ENCODE measurements around the gene HS2ST1.

HS2ST1 gene

DNA sequence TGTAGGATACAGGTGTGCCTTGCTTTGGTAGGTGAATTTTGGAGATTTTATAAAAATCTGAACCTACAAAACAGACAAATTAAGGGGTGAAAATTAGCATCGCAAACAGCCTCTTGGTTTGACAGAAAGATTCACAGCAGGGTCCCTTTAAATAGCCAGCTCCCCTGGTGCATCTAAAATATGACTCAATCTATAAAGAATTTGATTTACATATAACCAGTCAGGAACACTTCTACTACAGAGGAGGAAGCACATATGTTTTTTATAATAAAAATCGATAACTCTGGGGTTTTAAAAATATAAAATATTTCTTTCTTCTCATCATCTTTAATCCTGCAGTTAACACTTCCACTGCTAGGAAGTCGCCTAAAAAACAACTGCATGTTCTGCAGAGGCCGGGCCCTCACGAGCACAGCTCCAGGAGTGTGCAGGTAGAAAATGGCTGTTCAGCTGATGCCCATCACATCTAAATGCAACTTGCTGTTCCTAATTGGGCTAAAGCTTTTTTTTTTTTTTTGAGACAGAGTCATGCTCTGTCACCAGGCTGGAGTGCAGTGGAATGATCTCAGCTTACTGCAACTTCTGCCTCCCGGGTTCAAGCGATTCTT lies 203.4 kb downstream of the HS2ST1 start:
- DNase-seq: no peak

GRCh38 chr1:87119541-87120140 lies 205.2 kb downstream of the HS2ST1 start:
- DNase-seq: no peak

- no peak for DNase-seq
Measured at GRCh38 chr1:87120779-87121178, 206.3 kb downstream of the HS2ST1 start.

DNA sequence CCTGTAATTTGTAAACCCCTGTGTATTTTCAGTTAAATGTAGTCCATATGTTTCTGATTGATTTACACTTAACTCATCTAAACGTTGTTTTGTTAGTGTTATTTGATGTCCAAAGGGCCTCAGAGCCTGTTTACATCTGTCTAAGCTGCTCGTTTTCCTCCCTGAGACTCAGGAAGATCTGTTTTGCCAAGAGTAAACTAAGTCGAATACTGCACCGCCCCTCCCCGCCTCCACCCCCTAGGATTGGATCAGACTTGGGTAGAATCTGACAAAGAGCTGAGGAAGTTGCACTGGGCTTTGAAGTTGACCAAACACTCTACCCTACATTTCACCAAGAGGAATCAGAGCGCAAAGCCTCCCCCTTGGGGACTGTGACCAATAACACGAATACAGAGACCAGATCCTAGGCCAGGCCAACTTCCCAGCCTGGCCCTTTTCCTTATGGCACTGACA lies 207.3 kb downstream of the HS2ST1 start:
- DNase-seq: no peak

- DNase-seq: no peak
Measured at GRCh38 chr1:87122243-87122642, 207.8 kb downstream of the HS2ST1 start.

DNA sequence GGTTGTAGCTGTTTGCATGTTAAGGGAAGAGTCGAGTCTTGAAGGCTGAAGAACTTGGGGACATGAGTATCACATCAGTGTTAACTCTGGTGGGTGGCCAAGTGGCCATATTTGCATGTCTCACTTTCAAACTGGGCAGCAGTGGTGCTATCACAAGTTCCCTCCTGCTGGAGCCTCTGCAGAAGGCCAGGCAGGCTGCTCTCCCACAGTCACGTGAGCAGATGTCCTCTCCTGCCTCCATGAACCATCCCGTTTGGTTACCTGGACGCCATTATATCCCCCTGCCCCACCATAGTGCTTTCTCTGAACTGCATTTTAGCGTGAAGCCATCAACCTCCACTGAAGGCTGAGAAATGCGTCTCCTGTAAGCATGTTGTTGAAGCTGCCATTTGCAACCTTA lies 209.2 kb downstream of the HS2ST1 start:
- no peak for DNase-seq

GRCh38 chr1:87126886-87127505 lies 212.6 kb downstream of the HS2ST1 start:
- no peak for DNase-seq

DNA sequence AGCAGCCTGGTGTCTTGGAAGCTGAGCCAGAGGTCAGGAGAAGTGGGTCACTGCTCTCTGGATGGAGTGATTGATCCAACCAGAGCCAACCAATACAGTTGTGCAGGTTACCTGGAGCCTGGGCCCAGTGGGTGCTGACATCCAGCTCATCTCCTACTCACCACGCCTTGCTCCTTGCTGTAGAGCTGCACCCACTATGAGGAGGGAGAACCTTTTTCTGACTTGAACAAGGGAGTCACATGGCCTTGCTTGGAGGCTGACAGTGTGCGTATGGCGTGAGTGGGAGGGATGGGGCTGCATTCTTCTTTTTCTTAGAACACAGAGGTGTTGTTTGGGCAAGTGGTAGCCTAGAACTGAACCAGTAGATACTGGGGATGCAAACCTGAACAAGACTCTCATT lies 213.1 kb downstream of the HS2ST1 start:
- DNase-seq: no peak

DNA sequence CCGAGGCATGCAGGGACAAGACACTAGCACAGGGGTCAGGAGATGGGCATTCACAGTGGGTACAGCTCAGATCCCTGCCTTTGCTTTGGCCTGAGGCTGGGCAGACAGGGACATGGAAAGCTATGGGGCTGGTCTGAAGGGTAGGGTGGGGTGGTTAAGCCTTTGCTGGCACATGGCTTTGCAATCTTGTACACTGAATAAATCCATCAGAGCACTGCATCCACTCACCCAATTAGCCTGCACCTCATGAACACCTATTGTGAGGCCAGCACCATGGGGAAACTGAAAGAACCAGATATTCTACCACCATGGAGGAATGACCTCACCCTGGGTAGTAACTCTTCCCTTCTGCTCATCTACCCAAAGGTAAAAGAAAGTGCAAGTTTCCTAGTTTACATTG lies 214.6 kb downstream of the HS2ST1 start:
- DNase-seq: no peak

DNA sequence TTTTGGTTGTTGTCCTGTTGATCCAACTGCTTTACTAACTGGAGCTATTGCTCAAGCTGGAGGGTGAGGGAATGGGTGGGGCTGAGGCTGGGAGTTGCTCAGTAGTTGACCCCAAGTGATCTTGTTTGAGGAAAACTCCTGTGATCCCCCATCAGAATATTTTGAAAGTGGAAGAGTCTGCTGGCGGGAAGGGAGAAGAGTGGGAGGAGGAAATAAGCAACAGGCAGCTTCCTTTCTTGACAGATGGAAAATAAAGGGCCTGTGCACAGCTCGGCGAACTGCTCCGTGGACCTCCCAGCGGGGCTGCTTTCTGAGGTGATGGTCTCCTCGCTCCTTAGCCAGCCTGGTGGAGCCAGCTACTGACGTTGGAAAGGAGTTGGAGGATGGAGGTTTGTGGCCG lies 215.2 kb downstream of the HS2ST1 start:
- DNase-seq: no peak

- DNase-seq: no peak
Measured at GRCh38 chr1:87130438-87130837, 216.0 kb downstream of the HS2ST1 start.

DNA sequence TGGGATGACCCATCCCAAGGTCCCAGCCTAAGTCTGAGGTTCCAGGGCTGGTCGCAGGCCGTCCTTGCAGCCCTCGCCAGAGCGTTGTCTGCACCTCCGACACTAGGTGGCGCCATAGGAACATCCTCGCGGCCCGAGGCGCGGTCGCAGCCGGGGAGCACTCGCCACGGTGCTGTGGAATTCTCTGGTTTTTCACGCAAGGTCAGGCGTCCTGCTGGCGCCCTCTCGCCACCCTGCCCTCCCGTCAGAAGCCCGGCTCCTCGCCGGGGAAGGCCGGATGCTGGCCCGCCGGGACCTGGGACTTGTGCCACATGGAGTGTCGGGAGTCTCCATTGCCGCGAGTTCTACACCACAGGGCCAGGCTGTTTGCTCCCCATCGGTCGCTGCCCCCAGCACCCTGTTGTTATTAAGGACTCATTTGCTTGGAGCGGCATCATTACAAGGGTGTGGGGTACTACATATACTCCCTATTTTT lies 217.4 kb downstream of the HS2ST1 start:
- peak; percentile 70 for DNase-seq

DNA sequence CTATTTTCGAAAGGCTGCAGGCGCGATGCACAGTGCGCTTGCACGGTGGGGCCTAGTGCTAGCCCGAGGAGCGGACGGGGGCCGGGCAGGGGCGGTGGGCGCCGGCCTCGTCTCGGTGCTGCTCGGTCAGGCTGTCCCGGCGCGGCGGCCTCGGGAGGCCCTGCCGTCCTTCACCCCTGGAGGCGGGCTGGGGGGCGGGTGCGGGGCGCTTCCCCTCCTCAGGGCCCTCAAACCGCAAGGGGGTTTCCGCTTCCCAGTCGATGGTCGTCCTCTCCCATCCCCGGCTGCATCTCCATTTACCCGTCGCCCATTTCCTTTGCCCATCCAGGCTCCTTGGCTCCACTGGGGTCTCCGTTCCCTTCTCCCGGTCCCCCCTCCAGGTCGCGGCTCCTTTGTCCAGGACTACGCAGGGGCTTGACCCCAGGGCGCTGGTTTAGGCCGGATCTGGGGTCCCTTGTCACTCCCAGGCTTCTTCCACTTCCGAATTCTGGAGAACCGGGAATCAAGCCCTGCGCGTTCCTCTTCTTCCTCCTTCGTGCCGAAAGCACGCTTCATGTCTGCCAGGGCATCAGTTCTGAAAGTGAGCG lies 217.9 kb downstream of the HS2ST1 start:
- DNase-seq: no peak

GRCh38 chr1:87134061-87134460 lies 219.6 kb downstream of the HS2ST1 start:
- DNase-seq: no peak

DNA sequence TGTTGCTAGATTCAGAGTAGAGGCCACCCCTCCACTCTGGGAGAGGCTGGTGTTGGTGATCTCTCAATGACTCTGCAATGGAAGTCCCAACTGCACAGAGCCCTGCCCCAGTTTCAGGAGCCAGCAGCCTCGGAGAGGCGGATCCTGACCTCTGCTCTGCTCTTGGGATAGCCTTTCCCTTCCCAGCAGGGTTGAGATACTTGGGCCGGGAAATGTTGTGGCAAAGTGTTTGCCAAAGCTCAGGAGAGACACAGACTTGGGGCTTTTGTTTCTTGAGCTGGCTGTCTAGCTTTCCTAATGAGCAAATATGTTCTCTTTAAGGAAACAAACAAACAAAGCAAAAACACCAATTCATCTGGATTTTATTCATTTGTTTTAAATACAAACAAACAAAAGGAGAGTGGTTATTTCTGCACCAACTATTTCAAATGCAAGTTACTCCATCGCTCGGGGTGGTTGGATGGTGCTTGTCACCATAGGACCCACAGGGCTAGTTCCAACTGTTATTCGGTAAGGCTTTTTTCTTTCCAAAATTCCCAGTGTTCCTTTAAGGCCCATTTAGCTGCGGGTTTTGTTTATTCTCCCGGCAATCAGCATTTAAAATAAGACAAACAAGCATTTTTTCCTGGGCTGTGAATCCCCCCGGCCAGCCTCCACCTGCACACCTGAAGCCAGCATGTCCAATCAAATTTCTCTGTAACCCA lies 220.3 kb downstream of the HS2ST1 start:
- no peak for DNase-seq

- no peak for DNase-seq
Measured at GRCh38 chr1:87135329-87135712, 220.9 kb downstream of the HS2ST1 start.

- no peak for DNase-seq
Measured at GRCh38 chr1:87136607-87137341, 222.3 kb downstream of the HS2ST1 start.

- no peak for DNase-seq
Measured at GRCh38 chr1:87137342-87137739, 222.9 kb downstream of the HS2ST1 start.

GRCh38 chr1:87140831-87141540 lies 226.6 kb downstream of the HS2ST1 start:
- DNase-seq: no peak

GRCh38 chr1:87141556-87141955 lies 227.1 kb downstream of the HS2ST1 start:
- DNase-seq: no peak

DNA sequence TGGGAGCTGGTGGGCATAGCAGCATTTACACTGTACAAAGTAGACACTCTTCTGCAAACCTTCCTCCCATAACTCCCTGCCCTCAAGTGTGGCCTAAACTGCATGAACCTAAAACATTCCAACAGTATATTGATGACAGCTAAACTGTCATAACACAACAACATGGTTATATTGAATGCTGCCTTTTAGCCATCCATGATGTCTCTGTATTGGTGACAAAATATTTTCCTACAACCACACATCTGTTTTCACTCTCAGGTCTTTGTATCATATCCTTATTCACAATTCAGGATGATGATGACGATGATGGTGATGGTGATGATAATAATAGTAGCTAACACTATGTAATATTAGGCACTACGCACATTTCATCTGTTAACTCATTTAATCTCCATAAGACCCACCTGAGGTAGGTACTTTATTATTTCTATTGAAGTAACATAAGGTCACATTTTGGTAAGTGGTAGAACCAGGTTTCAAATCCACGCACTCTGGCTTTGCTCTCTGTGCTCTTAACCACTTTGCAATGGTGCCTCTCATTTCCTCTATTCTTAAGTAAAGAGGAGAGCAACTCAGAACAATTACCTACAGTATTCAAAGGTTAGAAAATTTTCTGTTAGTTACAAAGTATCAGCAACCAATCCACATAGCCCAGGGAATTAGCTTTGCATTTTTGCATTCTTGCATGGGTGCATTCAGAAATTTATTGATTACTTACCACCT lies 229.1 kb downstream of the HS2ST1 start:
- no peak for DNase-seq

All from CD4-positive, alpha-beta T cell treated with Interleukin-10 for 1 hour (primary cell).